ENCODE results near the gene EMP2. TPM values are rescaled to one million over a fixed set of nuclear protein-coding genes. Genes with fewer than 3 reads are reported as not detected.

The EMP2 gene
- total and polyA plus RNA-seq, 8 donors = 5.5 to 13.7 (median 9.3) TPM

- Histone ChIP-seq H3K4me1 (no peaks in the 10 kb centered on the region), H3K4me3 (no peak overlapping the region), H3K36me3 (no peaks in the 10 kb centered on the region), H3K27me3 (no peaks in the 10 kb centered on the region), H3K9me3 (no peaks in the 10 kb centered on the region), H3K27ac (no peak overlapping the region)
- FAIRE-seq = no peak
- DNase-seq = no peak
- TF ChIP-seq, protein P1, sequence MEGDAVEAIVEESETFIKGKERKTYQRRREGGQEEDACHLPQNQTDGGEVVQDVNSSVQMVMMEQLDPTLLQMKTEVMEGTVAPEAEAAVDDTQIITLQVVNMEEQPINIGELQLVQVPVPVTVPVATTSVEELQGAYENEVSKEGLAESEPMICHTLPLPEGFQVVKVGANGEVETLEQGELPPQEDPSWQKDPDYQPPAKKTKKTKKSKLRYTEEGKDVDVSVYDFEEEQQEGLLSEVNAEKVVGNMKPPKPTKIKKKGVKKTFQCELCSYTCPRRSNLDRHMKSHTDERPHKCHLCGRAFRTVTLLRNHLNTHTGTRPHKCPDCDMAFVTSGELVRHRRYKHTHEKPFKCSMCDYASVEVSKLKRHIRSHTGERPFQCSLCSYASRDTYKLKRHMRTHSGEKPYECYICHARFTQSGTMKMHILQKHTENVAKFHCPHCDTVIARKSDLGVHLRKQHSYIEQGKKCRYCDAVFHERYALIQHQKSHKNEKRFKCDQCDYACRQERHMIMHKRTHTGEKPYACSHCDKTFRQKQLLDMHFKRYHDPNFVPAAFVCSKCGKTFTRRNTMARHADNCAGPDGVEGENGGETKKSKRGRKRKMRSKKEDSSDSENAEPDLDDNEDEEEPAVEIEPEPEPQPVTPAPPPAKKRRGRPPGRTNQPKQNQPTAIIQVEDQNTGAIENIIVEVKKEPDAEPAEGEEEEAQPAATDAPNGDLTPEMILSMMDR (IDR thresholded peaks at IDR 0.05) = no peak
- peak in 2 of 4 donors; percentile 14 to 21 for ATAC-seq
- intact Hi-C loops (cut with DNase I) = no loop called here
- WGBS, 2 donors = 63 to 76% methylated on average over 11 to 13 of the region's 13 CpGs
Observed at GRCh38 chr16:10618710-10619209, 38.4 kb upstream of the EMP2 start.

GRCh38 chr16:10617662-10618420 is 37.4 kb upstream of the EMP2 start:
- 72 to 79% methylated on average over 12 of the region's 12 CpGs for WGBS, 2 donors
- H3K27ac ChIP-seq = no peak overlapping the region
- H3K27me3 ChIP-seq = no peaks in the 10 kb centered on the region
- FAIRE-seq = no peak
- no peaks in the 10 kb centered on the region for H3K36me3 ChIP-seq
- DNase-seq = no peak
- H3K4me3 ChIP-seq = no peak overlapping the region
- no peaks in the 10 kb centered on the region for H3K9me3 ChIP-seq
- H3K4me1 ChIP-seq = no peaks in the 10 kb centered on the region
- TF ChIP-seq, protein P1 (IDR thresholded peaks at IDR 0.05) = no peak
- intact Hi-C loops (cut with DNase I) = no loop called here
- no peak for ATAC-seq

GRCh38 chr16:10616756-10617640 is 36.6 kb upstream of the EMP2 start:
- Histone ChIP-seq H3K36me3 (no peaks in the 10 kb centered on the region), H3K4me3 (no peak overlapping the region), H3K27ac (no peak overlapping the region), H3K9me3 (no peaks in the 10 kb centered on the region), H3K4me1 (no peaks in the 10 kb centered on the region), H3K27me3 (no peaks in the 10 kb centered on the region)
- FAIRE-seq = no peak
- WGBS, 2 donors = 52 to 62% methylated on average over 13 to 14 of the region's 14 CpGs
- DNase-seq = peak in 1 of 6 donors; percentile 32
- TF ChIP-seq, protein P1 (IDR thresholded peaks at IDR 0.05) = no peak
- intact Hi-C loops (cut with DNase I) = no loop called here
- peak in 3 of 4 donors; percentile 28 to 61 (median 52) for ATAC-seq

DNA sequence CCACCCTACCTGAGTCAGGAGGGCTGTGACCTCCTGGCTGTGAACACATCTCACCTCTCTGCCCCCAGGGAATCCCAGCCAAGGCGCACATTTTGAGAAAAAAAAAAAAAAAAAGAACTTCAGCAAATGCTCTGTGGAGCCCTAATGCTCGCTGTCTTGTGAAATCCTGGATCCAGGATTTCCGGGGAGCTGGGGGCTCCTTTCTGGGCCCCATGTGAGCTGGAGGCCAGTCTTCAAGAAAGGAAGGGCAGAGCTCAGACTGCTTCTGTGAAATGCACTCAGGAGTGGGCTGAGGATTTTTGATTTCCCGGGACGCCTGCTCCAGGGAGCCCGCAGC is 36.0 kb upstream of the EMP2 start:
- H3K27ac ChIP-seq = no peak overlapping the region
- TF ChIP-seq, protein P1 (IDR thresholded peaks at IDR 0.05) = no peak
- 77 to 85% methylated on average over 6 of the region's 6 CpGs for WGBS, 2 donors

More for the DNA sequence above, 36.0 kb upstream of the EMP2 start:
- no peak for DNase-seq
- Histone ChIP-seq H3K27me3 (no peaks in the 10 kb centered on the region), H3K9me3 (no peaks in the 10 kb centered on the region), H3K36me3 (no peaks in the 10 kb centered on the region), H3K4me3 (no peak overlapping the region), H3K4me1 (no peaks in the 10 kb centered on the region)
- no peak for FAIRE-seq
- ATAC-seq = no peak
- intact Hi-C loops (cut with DNase I) = no loop called here
